ENCODE data around the gene CACNA1D. TPM values are rescaled to one million over a fixed set of nuclear protein-coding genes. Genes with fewer than 3 reads are reported as not detected.

The CACNA1D gene
- total and polyA plus RNA-seq, 2 donors (not counting 3 experiments of a cell fraction or from before 2014, with no cell fraction given): 0.06 TPM; not detected in 1

- H3K27me3 ChIP-seq (ENCODE audit: control insufficient read depth in 2 of 2, insufficient read depth in 2 of 2, low read length in 2 of 2): peaks cover 2 to 4% of the 10 kb centered on the region in 2 experiments
- dilution Hi-C loops (cut with MboI; ENCODE audit: extremely low pct_ligation_motif_present, low sequenced_read_pairs): no loop called here
- FAIRE-seq (no peak), DNase-seq (ENCODE audit: low read depth, low spot score) (no peak)
- H3K9ac ChIP-seq (replicated peaks; ENCODE audit: extremely low read depth, insufficient read depth, low read length): no peak overlapping the region
- no peak overlapping the region for H3K4me3 ChIP-seq (replicated peaks in 1 of 3; ENCODE audit: insufficient read depth in 1 of 3, low read depth in 1 of 3, low read length in 3 of 3)
- H2AFZ ChIP-seq (ENCODE audit: low read depth, low read length): no peak overlapping the region
- ChIA-PET POLR2A (no interaction called here), CTCF (interaction anchor here (0.9 to 6.2 kb wide), 5 partner anchors 10 to 509 kb away, joined by 4 to 43 read pairs (median 6); no protein-coding TSS in a partner anchor)
- no peaks in the 10 kb centered on the region for H3K9me3 ChIP-seq (replicated peaks; ENCODE audit: control insufficient read depth, insufficient read depth, low read length)
- no peaks in the 10 kb centered on the region for H4K20me1 ChIP-seq (replicated peaks; ENCODE audit: control insufficient read depth, extremely low read depth, insufficient read depth, low read length)
- BruUV-seq (replicated peaks): no TSS peak
- intact Hi-C loops (cut with micrococcal nuclease): no loop called here
- no peaks in the 10 kb centered on the region for H3K4me1 ChIP-seq (ENCODE audit: control insufficient read depth, extremely low read depth, insufficient read depth, low read length)
- TF ChIP-seq JUN (IDR thresholded peaks at IDR 0.05; ENCODE audit: borderline replicate concordance, insufficient read depth, insufficient read length, low read depth): no peak
- TF ChIP-seq POLR2A (IDR thresholded peaks at IDR 0.05; ENCODE audit: low read depth, low read length): no peak
- TF ChIP-seq GATA2 (IDR thresholded peaks at IDR 0.05; ENCODE audit: insufficient read depth, insufficient read length, low read depth, low read length): no peak
- TF ChIP-seq CTCF (IDR thresholded peaks at IDR 0.05; ENCODE audit: extremely low read depth in 1 of 2, insufficient read depth in 1 of 2, low read depth in 1 of 2, low read length in 2 of 2): no peak
- TF ChIP-seq POLR2AphosphoS5 (IDR thresholded peaks at IDR 0.05; ENCODE audit: insufficient read depth, low read depth, low read length): no peak
- no peak for TF ChIP-seq MYC (IDR thresholded peaks at IDR 0.05; ENCODE audit: low read depth, low read length)
- TF ChIP-seq FOS (IDR thresholded peaks at IDR 0.05; ENCODE audit: borderline replicate concordance, insufficient read depth, low read length): no peak
- no peak for TF ChIP-seq EZH2 (IDR thresholded peaks at IDR 0.05; ENCODE audit: borderline replicate concordance, low read depth, low read length, severe bottlenecking)
- TF ChIP-seq, protein P1, sequence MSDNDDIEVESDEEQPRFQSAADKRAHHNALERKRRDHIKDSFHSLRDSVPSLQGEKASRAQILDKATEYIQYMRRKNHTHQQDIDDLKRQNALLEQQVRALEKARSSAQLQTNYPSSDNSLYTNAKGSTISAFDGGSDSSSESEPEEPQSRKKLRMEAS (IDR thresholded peaks at IDR 0.05; ENCODE audit: insufficient read depth, insufficient read length): no peak
- no peaks in the 10 kb centered on the region for H3K79me2 ChIP-seq (ENCODE audit: control insufficient read depth, insufficient read depth, low read length)
- H3K36me3 ChIP-seq (ENCODE audit: control insufficient read depth in 2 of 2, extremely low read depth in 1 of 2, insufficient read depth in 2 of 2, low read length in 2 of 2): no peaks in the 10 kb centered on the region
- H3K27ac ChIP-seq (ENCODE audit: insufficient read depth, low read depth, low read length): no peak overlapping the region
- no peak overlapping the region for H3K4me2 ChIP-seq (ENCODE audit: insufficient read depth, low read length)
- no peaks in the 10 kb centered on the region for H3K9me1 ChIP-seq (replicated peaks; ENCODE audit: control insufficient read depth, extremely low read depth, insufficient read depth, low read length)
Observed at GRCh38 chr3:53708001-53708621, 213.7 kb downstream of the CACNA1D start.
